ENCODE measurements around the gene NME5. TPM values are rescaled to one million over a fixed set of nuclear protein-coding genes. Genes with fewer than 3 reads are reported as not detected.
A peak's percentile ranks its signal among the peaks of the same experiment; 100 is the strongest.

The NME5 gene
- total RNA-seq, 1 donor from 2014 or later, result 2.4 TPM

- no peak for DNase-seq
These were observed 6.7 kb downstream of the NME5 start for GRCh38 chr5:138132543-138132942.

- DNase-seq, result no peak
These were observed 9.9 kb downstream of the NME5 start for GRCh38 chr5:138129347-138129746.

DNA sequence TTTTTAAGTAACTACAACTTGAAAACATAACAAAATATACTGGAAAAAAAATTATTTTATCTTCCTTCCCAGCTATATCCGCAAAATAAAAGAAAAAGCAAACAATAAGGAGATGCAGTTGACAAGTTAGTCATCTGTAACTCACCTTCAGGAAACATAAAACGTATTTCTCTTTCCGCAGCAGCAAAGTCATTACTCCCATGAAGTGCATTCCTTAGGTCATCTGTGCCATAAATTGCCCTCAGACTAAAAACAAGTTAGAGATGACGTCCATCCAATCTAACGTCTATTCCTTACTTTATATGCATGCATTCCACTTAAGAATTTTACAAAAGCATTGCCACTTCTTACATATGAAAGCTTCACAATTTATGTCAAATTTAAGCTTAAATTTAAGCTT is 10.9 kb downstream of the NME5 start:
- peak; percentile 58 for DNase-seq

- DNase-seq, result no peak
These were observed 24.0 kb downstream of the NME5 start for GRCh38 chr5:138115254-138115653.

- no peak for DNase-seq
These were observed 27.3 kb downstream of the NME5 start for GRCh38 chr5:138111937-138112336.

DNA sequence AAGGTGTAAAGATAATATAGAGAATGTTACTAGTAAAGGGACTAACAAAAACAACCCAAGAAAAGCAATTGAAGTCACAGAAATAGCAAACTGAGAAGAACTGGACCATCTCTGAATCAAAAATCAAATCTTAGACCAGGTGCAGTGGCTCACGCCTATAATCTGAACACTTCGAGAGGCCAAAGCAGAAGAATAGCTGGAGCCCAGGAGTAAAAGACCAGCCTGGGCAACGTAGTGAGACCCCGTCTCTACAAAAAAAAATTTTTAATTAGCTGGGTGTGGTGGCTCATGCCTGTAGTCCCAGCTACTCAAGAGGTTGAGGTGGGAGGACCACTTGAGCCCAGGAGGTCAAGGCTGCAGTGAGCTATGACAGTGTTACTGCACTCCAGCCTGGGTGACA is 28.0 kb downstream of the NME5 start:
- DNase-seq, result no peak

DNA sequence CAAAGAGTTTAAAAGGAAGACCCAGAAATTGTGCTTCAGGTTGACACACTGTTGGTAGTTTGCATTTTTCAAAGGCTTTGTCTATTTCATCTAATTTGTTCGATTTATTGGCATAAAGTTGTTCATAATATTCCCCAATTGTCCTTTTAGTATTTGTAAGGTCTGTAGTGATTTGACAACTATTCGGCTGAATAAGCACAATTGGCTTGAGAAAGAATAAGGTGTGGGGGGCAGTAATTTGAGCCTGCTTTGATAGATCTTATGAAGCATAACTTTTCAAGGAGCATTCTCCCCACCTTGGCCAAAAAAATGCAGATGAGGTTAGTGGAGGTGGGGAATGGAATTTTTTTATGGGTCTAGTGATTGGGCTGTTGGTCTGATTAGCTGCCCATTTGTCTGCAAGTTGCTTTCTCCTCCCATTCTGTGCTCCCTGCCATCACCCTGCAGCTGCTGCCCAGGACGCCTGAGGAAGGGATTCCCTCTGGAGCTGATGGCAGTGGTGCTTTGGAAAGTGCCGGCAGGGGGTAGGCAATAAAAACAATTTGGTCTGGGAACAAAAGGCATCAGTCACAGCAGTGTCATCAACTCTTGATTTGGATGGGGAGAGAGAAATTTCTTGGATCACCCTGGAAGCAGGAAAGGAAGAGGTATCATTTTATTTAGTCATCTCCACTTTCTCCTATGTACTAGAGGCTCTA is 28.8 kb downstream of the NME5 start:
- DNase-seq, result no peak

GRCh38 chr5:138109463-138110265 is 29.6 kb downstream of the NME5 start:
- DNase-seq, result no peak

GRCh38 chr5:138107213-138107612 is 32.0 kb downstream of the NME5 start:
- DNase-seq, result no peak

- DNase-seq, result no peak
These were observed 33.5 kb downstream of the NME5 start for GRCh38 chr5:138105709-138106108.

GRCh38 chr5:138103319-138103637 is 36.0 kb downstream of the NME5 start:
- no peak for DNase-seq

GRCh38 chr5:138102454-138103318 is 36.5 kb downstream of the NME5 start:
- DNase-seq, result no peak

- no peak for DNase-seq
These were observed 42.0 kb downstream of the NME5 start for GRCh38 chr5:138096997-138097828.

DNA sequence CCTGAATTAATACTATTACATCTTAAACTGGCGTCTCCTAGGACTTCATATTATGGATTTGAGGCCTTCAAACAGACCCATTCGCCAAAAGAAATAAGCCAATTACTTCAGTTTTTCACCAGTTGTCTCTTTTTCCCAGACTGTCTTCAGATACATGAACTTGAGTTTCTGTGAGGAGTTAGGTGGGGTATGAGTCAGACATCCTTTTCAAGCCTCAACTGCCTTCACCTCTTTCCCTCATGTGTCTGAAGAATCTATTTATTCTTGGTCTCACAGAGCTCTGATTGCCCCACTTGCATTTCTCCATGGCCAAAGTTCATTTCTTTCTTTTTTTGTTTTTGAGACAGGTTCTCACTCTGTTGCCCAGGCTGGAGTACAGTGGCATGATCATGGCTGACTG is 42.9 kb downstream of the NME5 start:
- peak; percentile 4 for DNase-seq

- no peak for DNase-seq
These were observed 43.9 kb downstream of the NME5 start for GRCh38 chr5:138095100-138095907.

DNA sequence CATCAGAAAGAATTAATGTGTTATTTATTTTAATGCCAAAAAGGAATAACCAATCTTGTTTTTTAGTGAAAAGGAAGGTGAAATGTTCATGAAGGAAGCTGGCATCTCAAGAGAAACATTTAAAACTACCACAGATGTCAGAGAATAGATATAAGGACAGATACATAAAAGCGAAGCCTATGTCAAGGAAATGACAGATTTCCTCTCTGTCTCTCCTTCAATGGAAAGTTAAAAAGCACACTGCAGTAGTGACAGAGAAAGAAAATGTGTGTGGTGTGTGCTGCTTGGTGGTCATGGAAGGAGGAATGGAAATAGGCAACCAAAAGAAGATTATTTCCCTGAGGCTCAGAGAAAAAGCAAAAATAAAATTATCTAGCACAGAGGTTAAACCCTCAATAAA is 46.2 kb downstream of the NME5 start:
- no peak for DNase-seq

GRCh38 chr5:138092301-138092700 is 46.9 kb downstream of the NME5 start:
- no peak for DNase-seq

- DNase-seq, result no peak
These were observed 47.5 kb downstream of the NME5 start for GRCh38 chr5:138091685-138092084.

GRCh38 chr5:138083702-138084101 is 55.5 kb downstream of the NME5 start, which contains the start of gene WNT8A:
Gene WNT8A (plus strand): TSS chr5:138084033. CDS start chr5:138084128, 95 bp downstream.
- DNase-seq, result no peak

DNA sequence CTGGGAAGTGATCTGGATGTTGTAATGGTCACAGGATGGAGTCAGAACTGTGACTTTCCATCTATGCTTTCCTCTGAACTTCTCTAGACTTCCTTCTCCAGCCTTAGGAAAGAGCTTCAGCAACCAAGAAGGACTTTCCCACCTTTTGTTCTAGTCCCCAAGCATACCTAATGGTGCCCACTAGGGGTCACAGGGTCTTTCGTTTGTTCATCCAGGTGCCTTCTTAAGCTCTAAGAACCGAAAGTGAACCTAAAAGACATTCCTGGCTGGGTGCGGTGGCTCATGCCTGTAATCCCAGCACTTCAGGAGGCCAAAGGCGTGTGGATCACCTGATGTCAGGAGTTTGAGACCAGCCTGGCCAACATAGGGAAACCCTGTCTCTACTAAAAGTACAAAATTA is 57.2 kb downstream of the NME5 start:
- no peak for DNase-seq

DNA sequence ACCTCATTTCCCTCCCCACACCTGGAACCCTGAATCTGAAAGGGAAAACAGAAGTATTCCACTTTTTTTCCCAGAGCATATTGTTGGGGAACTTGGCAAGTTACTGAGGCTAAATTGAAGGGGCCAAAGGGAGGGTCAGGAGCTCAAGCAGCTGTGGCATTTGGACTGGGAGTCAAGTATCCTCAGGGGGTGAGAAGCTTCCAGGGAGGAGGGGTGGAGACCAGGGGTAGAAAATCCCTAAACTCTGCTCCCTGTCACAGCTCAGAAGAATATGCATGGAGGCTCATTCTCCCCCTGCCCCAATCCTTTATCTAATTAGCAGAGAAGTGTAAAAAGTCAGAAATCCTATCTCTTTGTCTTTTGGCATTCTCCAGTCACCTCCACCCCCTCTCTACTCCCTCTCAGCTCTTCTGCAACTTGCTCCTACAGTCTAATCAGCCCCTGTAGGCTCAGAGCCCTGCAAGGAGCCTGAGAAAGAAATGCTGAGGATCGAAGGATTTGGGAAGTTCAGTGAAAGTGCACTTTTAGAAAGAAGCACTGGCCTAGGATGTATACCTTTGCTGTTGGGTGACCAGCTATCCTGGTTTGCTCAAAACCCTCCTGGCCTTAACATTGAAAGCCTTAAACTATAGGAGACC is 61.1 kb downstream of the NME5 start:
- no peak for DNase-seq
